Lower leg skin (tissue), 3 donors: ENCODE results near the gene SPAAR.

Source experiments
- POLR2A ChIP-seq, 2 donors: fragments of 450-650 bp; IDR thresholded peaks; one replicate each; pipeline ENCODE4 v1.6.1; 2016 to 2017; ENCODE audit warnings: antibody characterized with exemption in 2 of 2, mild to moderate bottlenecking in 1 of 2, moderate library complexity in 1 of 2
- TF ChIP-seq, protein P1 (sequence below), 3 donors: fragments of 450-650 bp; IDR thresholded peaks; one replicate each; pipeline ENCODE4 v1.5.1; 2016; ENCODE audit warnings: antibody characterized with exemption in 3 of 3, mild to moderate bottlenecking in 3 of 3, moderate library complexity in 2 of 3

DNA sequence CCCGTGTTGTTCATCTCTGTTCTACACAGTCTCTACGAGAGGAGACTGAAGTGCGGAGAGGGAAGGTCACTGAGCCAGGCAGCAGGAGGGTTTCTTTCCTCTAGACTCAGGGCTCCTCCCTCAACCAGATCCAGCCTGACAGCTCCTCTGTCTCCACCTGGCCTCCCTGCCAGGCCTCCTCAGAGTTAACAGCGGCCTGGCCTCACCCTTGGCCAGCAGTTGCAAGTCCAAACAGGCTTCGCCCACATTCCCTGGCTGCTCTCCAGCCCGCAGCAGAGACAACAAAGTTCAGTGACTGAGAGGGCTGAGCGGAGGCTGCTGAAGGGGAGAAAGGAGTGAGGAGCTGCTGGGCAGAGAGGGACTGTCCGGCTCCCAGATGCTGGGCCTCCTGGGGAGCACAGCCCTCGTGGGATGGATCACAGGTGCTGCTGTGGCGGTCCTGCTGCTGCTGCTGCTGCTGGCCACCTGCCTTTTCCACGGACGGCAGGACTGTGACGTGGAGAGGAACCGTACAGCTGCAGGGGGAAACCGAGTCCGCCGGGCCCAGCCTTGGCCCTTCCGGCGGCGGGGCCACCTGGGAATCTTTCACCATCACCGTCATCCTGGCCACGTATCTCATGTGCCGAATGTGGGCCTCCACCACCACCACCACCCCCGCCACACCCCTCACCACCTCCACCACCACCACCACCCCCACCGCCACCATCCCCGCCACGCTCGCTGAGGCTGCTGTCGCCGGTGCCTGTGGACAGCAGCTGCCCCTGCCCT lies 3.2 kb upstream of the SPAAR start, which contains the start of gene HRCT1:
- TF ChIP-seq, protein P1, sequence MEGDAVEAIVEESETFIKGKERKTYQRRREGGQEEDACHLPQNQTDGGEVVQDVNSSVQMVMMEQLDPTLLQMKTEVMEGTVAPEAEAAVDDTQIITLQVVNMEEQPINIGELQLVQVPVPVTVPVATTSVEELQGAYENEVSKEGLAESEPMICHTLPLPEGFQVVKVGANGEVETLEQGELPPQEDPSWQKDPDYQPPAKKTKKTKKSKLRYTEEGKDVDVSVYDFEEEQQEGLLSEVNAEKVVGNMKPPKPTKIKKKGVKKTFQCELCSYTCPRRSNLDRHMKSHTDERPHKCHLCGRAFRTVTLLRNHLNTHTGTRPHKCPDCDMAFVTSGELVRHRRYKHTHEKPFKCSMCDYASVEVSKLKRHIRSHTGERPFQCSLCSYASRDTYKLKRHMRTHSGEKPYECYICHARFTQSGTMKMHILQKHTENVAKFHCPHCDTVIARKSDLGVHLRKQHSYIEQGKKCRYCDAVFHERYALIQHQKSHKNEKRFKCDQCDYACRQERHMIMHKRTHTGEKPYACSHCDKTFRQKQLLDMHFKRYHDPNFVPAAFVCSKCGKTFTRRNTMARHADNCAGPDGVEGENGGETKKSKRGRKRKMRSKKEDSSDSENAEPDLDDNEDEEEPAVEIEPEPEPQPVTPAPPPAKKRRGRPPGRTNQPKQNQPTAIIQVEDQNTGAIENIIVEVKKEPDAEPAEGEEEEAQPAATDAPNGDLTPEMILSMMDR (IDR thresholded peaks at IDR 0.05), result no peak
- no peak for TF ChIP-seq POLR2A (IDR thresholded peaks at IDR 0.05)
